ENCODE data around the gene FXYD5.
"Not testable (repeated sequence)": the region's sequence is repeated elsewhere in the genome, so short reads cannot be mapped to it uniquely, and the experiment has no call there.

Gene FXYD5

GRCh38 chr19:35194012-35194984 lies 39.8 kb downstream of the FXYD5 start:
- no peak for DNase-seq

GRCh38 chr19:35195830-35196229 lies 41.3 kb downstream of the FXYD5 start:
- DNase-seq, result no peak

DNA sequence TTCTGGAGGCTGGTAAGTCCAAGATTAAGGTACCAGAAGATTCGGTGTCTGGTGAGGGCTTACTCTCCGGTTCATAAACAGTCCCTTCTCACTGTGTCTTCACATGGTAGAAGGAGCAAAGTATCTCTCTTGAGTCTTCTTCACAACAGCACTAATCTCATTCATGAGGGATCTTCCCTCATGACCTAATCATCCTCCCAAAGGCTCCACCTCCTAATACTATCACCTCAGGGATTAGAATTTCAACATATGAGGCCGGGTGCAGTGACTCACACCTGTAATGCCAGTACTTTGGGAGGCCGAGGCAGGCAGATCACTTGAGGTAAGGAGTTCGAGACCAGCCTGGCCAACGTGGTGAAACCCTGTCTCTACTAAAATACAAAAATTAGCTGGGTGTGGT lies 42.3 kb downstream of the FXYD5 start:
- not testable (repeated sequence) for DNase-seq

- no peak for DNase-seq
These were observed 44.9 kb downstream of the FXYD5 start for GRCh38 chr19:35199481-35199880.

GRCh38 chr19:35202722-35203688 lies 48.5 kb downstream of the FXYD5 start:
- DNase-seq, result no peak

GRCh38 chr19:35204799-35205732 lies 50.5 kb downstream of the FXYD5 start:
- DNase-seq, result peak; percentile 65

DNA sequence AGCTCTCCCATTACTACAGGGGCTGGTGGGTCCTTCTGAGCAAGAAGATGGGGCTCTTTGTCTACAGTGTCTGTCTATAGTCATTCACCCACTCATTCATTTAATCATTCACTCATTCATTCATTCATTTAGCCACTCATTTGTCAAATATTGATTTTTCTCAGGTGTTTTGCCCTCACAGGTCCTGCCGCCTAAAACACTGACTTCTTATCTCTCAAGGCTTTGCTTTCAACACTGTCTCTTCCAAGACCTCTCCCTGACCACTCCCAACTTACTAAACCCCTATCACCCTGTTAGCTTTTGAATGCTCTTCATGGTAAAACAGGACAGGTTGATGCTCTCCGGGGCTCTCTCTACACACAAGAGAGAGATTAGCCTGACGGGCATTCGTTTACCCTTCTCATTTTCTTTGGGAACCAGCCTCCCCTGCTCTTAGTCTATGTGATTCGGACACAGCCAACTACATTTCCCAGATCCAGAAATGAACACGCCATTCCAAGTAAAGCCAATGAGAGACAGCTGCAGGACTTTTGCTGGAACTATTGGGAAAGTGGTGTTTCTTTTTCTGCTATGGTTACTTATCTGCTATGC lies 51.3 kb downstream of the FXYD5 start:
- DNase-seq, result no peak

DNA sequence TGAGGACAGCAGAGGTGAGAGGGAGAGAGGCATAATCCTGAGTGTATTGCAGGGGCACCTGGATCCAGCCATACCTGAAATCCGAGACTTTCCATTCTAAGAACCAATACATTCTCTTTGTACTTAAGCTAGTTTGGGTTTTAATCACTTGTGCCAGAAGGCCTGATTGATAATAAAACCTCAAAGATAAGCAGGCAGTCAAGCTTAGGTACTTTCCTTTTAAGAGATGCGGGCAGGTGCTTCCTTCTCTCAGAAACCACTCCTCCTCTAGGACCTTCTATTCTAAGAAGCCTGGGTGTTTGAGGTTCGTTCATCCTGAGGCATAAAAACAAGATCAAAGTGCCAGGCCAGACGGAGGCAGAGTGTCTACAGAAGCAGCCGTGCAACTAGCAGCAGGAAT lies 51.8 kb downstream of the FXYD5 start:
- peak; percentile 80 for DNase-seq

GRCh38 chr19:35206855-35207254 lies 52.3 kb downstream of the FXYD5 start:
- DNase-seq, result no peak

GRCh38 chr19:35207391-35207871 lies 52.9 kb downstream of the FXYD5 start:
- DNase-seq, result peak; percentile 38

- DNase-seq, result no peak
These were observed 53.6 kb downstream of the FXYD5 start for GRCh38 chr19:35208121-35208520.

- DNase-seq, result no peak
These were observed 55.1 kb downstream of the FXYD5 start for GRCh38 chr19:35209646-35210045.

DNA sequence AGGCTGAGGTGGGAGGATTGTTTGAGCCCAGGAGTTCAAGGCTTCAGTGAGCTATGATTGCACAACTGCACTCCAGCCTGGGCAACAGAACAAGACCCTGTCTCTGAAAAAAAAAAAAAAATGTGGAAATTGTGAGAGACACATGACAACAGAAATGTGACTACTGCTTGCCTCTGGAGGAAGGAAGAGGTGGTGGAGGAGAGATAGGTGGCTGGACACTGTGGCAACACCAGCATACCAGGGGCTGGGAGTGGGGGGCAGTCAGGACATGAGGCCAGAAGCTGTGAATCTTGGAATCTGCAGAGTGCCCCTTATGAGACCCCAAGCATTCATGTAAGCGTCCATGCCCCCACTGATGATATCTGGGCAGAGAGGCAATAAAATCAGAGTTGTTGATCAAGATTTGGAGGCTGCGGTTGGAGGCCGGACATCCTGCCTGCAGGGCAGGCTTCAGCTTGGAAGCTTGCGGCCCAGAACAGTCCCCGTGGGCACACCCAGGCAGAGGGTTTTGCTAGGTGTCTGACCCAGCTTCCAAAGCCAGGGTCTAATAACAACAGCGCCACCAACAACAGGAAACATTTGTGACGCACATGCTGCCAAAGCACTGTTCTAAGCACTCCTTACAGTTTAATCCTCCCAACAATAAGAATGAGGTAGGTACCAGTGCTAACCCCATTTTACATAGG lies 57.2 kb downstream of the FXYD5 start:
- DNase-seq, result peak; percentile 94

DNA sequence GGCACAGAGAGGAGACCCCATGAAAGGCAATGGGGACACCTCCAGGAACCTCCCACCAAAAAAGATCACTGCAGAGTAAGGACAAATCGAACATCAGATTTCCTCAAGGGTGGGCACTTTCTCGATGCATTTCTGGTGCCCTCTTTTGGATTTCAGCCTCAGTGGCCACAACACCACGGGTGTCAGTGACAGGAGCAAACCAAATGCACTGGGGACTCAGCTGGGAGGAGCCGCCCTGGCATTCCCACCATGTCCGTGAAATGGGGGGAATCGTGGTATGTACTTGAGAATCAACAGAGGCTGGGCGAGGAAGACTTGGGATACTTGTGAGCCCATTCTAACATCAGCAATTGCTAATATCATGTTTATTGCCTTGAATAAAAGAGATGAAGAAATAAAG lies 57.7 kb downstream of the FXYD5 start:
- DNase-seq, result no peak

DNA sequence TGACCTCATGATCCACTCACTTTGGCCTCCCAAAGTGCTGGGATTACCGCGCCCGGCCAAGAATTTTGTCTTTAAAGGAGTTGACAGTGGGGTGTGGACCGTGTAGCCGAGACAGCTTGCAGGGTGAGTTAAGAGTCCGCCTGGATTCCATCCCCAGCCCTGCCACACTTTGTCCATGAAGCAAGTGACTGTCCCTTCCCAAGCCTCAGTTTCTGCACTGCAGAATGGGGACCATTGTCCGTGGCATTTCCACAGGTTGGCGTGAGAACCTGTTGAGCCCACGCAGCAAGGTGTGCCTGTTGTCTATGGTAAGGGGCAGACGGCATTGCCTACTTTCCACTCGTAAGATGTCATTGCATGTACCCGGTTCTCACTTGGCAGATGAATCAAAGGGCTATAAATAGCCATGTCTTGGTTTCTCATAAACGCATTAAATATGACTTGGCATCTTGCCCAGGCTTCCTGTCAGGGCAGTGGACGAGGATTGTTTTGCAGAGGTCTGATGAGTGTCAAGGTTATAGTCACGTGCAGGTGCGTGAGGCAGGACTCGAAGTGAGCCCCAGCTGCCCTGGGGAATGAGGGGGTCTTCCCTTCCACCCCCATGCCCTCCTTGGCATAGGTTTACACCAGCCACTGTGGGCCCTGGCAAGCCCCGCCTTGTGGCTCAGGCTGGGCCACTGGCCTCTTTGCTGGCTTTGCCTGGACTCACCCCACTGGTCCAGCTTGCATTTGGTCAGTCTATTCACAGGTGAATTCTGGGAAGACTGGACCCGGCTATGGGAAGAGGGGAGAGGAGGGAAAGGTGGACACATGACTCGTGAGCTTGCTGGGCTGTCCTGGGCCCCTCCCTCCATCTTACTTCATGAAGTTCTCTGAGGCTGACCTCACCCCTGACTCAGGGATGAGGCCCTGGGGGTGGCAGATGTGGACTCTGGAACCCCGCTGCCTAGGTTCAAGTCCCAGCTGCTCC lies 59.4 kb downstream of the FXYD5 start:
- peak; percentile 92 for DNase-seq

GRCh38 chr19:35214766-35215422 lies 60.4 kb downstream of the FXYD5 start:
- no peak for DNase-seq

- DNase-seq, result peak; percentile 22
These were observed 61.7 kb downstream of the FXYD5 start for GRCh38 chr19:35216016-35216832.

All from CD4-positive, alpha-beta T cell treated with Interferon gamma for 1 hour (primary cell).